Activated naive CD4-positive, alpha-beta T cell treated with anti-CD3 and anti-CD28 coated beads, Interleukin-2, amount 10 ng/mL, durations not matched to agents 7 days and 5 days (primary cell): Measurements from ENCODE around the gene CD79B.
"Not testable (repeated sequence)": the region's sequence is repeated elsewhere in the genome, so short reads cannot be mapped to it uniquely, and the experiment has no call there.

ENCODE experiments used
- CTCF ChIA-PET: fragments of 350-600 bp; sonication (Branson Sonifier 250); formaldehyde crosslinking; loops from one replicate; lab custom pipeline; 2021; ENCODE audit warnings: antibody characterized with exemption; lab: Charles Lee
- DNase-seq: peaks from one replicate; pipeline ENCODE4 v3.0.0-alpha.2; 2020
- H3K27ac Mint-ChIP-seq: one replicate; pipeline ENCODE4 v1.8.0; 2021; ENCODE audit warnings: mild to moderate bottlenecking, moderate library complexity, mixed read lengths
- H3K27me3 Mint-ChIP-seq: one replicate; pipeline ENCODE4 v1.8.0; 2021; ENCODE audit warnings: mild to moderate bottlenecking, mixed read lengths
- H3K36me3 Mint-ChIP-seq: one replicate; pipeline ENCODE4 v1.8.0; 2021; ENCODE audit warnings: mixed read lengths
- H3K4me1 Mint-ChIP-seq: one replicate; pipeline ENCODE4 v1.8.0; 2021; ENCODE audit warnings: mixed read lengths
- H3K4me3 Mint-ChIP-seq: one replicate; pipeline ENCODE4 v1.8.0; 2021; ENCODE audit warnings: mild to moderate bottlenecking, moderate library complexity, mixed read lengths
- H3K9me3 Mint-ChIP-seq: one replicate; pipeline ENCODE4 v1.8.0; 2021; ENCODE audit warnings: mixed read lengths

The CD79B gene

DNA sequence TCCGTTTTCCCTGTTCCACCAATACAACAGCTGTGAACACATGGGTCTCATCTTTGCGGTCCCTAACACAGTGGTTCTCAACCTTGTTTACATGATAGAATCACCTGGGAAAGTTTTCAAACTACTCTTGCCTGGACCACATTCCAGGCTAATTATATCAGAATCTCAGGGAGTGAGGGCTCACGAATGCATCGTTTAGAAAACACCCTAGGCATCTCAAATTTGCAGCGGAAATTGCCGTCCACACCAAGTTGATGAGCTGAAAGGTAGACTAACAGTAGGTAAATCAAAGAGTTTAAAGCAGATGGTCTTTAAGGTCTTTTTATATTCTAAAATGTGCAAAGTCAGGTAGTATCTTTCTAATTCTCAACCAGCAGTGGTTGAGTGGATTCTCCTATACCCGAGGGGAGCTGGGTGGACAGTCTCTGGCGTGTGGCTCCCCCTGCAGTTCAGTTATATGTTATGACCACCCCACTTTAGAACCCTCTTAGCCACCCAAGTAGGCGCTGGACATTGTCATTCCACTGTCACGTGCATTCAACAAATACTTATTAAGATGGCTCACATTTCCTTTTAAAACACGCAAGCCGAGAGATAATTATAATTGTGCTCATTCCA, 24.9 kb downstream of the CD79B start:
- not testable (repeated sequence) for H3K4me3 Mint-ChIP-seq, H3K36me3 Mint-ChIP-seq, H3K27ac Mint-ChIP-seq, H3K9me3 Mint-ChIP-seq, H3K4me1 Mint-ChIP-seq, DNase-seq
- CTCF ChIA-PET: interaction anchor here (0.9 to 1.4 kb wide), 2 partner anchors 12 to 239 kb away, joined by 3 to 4 read pairs; partner anchors contain the start of gene GH1
- peaks cover 54% of the 10 kb centered on the region for H3K27me3 Mint-ChIP-seq

DNA sequence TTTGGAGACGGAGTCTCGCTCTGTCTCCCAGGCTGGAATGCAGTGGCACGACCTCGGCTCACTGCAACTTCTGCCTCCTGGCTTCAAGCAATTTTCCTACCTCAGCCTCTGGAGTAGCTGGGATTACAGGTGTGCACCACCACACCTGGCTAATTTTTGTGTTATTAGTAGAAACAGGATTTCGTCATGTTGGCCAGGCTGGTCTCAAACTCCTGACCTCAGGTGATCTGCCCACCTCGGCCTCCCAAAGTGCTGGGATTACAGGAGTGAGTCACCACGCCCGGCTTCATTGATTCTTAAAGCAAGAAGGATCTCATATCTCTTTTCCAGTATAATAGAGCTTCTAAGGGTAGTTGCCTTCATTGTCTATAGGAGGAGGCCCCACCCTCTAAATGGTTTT, 27.3 kb downstream of the CD79B start:
- H3K9me3 Mint-ChIP-seq, DNase-seq, H3K4me3 Mint-ChIP-seq, H3K27ac Mint-ChIP-seq, H3K4me1 Mint-ChIP-seq, H3K36me3 Mint-ChIP-seq: not testable (repeated sequence)
- CTCF ChIA-PET: interaction anchor here (0.6 to 4.6 kb wide), 9 partner anchors 14 to 229 kb away, joined by 3 to 22 read pairs (median 4); partner anchors contain the start of gene GH1
- peaks cover 57% of the 10 kb centered on the region for H3K27me3 Mint-ChIP-seq

DNA sequence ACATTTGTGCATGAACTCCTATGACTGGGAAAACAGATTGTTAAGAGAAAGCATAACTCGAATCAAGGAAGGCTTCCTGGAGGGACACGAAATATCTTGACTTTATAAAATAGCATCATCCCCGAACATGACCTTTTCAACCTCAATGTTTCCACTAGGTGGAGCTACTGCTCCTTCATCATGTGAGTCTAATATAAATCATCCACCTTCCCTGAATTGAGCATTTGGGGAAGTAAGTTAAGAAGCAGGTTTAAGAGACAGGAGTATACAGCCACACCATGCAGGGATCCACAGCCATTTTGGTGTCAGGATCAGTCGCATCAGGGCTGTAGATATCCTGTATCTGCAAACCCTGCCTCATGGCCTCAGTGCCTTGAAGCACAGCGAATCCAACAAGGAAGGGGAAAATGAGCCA, 28.3 kb downstream of the CD79B start:
- CTCF ChIA-PET: interaction anchor here (1.0 to 4.6 kb wide), 8 partner anchors 13 to 230 kb away, joined by 3 to 22 read pairs (median 8); partner anchors contain the start of gene GH1
- not testable (repeated sequence) for H3K4me1 Mint-ChIP-seq, H3K36me3 Mint-ChIP-seq, H3K27ac Mint-ChIP-seq, H3K9me3 Mint-ChIP-seq, H3K4me3 Mint-ChIP-seq
- H3K27me3 Mint-ChIP-seq: peaks cover 62% of the 10 kb centered on the region
- DNase-seq: peak; percentile 46

DNA sequence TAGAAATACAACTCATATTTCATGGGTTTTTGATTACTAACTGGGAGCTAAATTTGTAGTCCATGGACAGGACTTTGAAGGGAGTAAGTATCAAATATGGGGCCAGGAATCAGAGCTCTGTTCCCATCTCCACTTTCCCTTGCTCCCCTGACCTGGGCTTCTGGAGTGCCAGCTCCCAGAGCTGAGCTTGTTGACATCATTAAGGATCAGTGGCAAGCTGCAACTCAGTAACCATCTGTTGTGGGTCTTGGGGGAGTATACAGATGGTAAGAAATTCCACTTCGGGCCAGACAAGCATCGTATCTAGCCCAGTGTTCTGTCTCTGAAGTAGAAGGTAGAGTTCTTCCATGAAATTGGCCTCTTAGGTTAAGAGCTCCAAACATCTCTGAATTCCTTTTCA, 30.2 kb downstream of the CD79B start:
- H3K4me3 Mint-ChIP-seq, H3K9me3 Mint-ChIP-seq, H3K36me3 Mint-ChIP-seq, H3K27ac Mint-ChIP-seq, DNase-seq, H3K4me1 Mint-ChIP-seq: not testable (repeated sequence)
- CTCF ChIA-PET: interaction anchor here (0.6 to 4.6 kb wide), 6 partner anchors 12 to 124 kb away, joined by 3 to 22 read pairs (median 4); partner anchors contain the start of gene GH1
- peaks cover 70% of the 10 kb centered on the region for H3K27me3 Mint-ChIP-seq

DNA sequence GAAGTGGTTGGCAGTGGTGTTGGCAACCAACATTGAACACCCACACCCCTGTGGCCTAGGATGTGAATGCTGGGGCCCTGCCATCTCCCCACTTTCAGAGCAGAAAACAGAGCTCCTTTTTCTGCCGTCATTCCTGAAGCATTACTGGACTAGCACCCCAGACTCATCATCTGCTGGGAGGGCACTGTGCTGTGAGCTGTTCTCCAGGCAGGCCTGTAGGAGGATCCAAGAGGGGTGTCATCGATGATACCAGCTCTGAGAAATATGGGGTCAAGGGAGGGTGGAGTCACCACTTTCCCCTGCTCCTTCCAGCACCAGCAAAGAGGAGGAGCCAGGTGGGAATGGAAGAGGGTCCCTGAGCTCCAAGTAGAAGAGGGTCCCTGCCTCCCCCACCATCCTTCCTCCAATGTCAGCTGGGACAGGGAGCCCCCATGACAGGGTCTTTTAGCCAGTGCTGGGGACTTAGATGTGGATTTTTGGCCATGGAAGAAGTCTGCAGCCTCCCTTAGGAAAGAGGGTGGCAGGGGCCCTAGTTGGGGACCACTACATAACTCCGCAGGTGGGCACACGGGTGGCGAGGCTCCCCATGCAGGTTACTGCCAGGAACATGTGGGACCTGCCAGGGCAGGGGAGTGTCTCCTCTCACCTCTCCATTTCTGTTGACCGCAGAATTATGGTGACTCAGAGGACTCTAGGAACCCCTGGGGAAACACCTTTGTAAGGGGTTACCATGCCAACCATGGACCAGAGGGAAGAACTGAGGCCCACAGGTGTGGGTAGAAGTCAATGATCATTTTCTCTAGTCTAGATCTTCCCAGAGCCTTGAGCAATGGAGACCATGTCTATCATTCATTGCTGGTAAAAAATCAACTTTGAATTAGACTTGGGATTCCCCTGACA, 33.0 kb downstream of the CD79B start:
- peak; percentile 21 for DNase-seq
- CTCF ChIA-PET: interaction anchor here (0.6 to 1.5 kb wide), 4 partner anchors 9 to 250 kb away, joined by 3 to 4 read pairs (median 3); no protein-coding TSS in a partner anchor
- H3K9me3 Mint-ChIP-seq, H3K4me3 Mint-ChIP-seq, H3K4me1 Mint-ChIP-seq, H3K36me3 Mint-ChIP-seq, H3K27ac Mint-ChIP-seq: not testable (repeated sequence)
- peaks cover 66% of the 10 kb centered on the region for H3K27me3 Mint-ChIP-seq

- CTCF ChIA-PET, DNase-seq, H3K4me1 Mint-ChIP-seq, H3K9me3 Mint-ChIP-seq, H3K27ac Mint-ChIP-seq, H3K4me3 Mint-ChIP-seq, H3K36me3 Mint-ChIP-seq: not testable (repeated sequence)
- H3K27me3 Mint-ChIP-seq: peaks cover 55% of the 10 kb centered on the region
Observed at GRCh38 chr17:63896524-63897354, 35.4 kb downstream of the CD79B start, which contains the start of gene CSH1. Gene CSH1 (minus strand): TSS chr17:63896574. CDS start chr17:63896511, 63 bp downstream.

GRCh38 chr17:63894821-63895220, 37.3 kb downstream of the CD79B start:
- H3K4me3 Mint-ChIP-seq, H3K27ac Mint-ChIP-seq, H3K36me3 Mint-ChIP-seq, H3K9me3 Mint-ChIP-seq, DNase-seq, H3K4me1 Mint-ChIP-seq, CTCF ChIA-PET: not testable (repeated sequence)
- peaks cover 48% of the 10 kb centered on the region for H3K27me3 Mint-ChIP-seq

DNA sequence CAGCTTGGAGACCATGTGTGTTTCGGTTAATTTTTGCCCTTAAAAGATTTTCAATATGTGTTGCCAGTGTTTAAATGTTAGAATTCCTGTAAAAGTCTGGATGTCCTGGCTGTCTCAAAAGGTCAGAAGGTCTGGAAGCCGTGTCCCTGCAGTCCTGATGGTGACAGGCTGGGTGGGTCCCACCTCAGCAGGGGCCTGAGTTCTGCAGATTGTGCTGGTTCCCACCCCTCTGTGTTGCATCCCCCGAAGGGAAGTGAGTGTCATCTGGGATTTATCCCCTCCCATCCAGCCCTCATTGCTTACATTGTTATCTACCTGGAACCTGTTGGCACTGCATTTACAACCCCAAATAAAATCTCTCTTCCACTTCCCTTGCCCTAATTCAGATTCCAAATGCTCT, 38.1 kb downstream of the CD79B start:
- H3K27me3 Mint-ChIP-seq: peaks cover 46% of the 10 kb centered on the region
- H3K4me3 Mint-ChIP-seq, CTCF ChIA-PET, H3K27ac Mint-ChIP-seq, H3K36me3 Mint-ChIP-seq, H3K4me1 Mint-ChIP-seq, DNase-seq, H3K9me3 Mint-ChIP-seq: not testable (repeated sequence)

GRCh38 chr17:63892316-63893037, 39.7 kb downstream of the CD79B start:
- not testable (repeated sequence) for H3K4me1 Mint-ChIP-seq, H3K9me3 Mint-ChIP-seq, H3K4me3 Mint-ChIP-seq, H3K27ac Mint-ChIP-seq, DNase-seq, H3K36me3 Mint-ChIP-seq
- H3K27me3 Mint-ChIP-seq: peaks cover 43% of the 10 kb centered on the region
- CTCF ChIA-PET: interaction anchor here (1.1 kb wide), 2 partner anchors 26 to 241 kb away, joined by 3 to 4 read pairs; no protein-coding TSS in a partner anchor

DNA sequence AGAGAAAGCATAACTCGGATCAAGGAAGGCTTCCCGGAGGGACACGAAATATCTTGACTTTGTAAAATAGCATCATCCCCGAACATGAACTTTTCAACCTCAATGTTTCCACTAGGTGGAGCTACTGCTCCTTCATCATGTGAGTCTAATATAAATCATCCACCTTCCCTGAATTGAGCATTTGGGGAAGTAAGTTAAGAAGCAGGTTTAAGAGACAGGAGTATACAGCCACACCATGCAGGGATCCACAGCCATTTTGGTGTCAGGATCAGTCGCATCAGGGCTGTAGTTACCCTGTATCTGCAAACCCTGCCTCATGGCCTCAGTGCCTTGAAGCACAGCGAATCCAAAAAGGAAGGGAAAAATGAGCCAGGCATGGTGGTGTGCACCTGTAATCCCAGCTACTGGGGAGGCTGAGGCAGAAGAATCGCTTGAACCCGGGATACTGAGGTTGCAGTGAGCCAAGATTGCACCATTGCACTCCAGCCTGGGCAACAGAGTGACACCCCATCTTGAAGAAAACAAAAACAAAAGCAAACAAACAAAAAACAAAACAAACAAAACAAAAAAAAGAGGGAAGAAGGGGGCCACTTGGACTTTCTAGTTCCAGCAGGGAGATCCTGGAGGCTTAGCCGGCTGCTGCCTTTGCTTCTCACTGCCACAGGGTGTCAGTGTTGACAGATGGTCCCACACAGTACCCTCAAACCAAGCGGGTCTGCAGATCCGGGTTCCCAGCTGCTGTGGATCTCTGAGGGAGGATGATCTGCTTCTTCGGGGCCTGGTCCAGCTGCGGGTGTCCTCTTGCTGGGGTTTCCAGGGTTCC, 42.9 kb downstream of the CD79B start:
- peaks cover 60% of the 10 kb centered on the region for H3K27me3 Mint-ChIP-seq
- DNase-seq: peak; percentile 34
- not testable (repeated sequence) for H3K9me3 Mint-ChIP-seq, H3K4me3 Mint-ChIP-seq, H3K4me1 Mint-ChIP-seq, H3K27ac Mint-ChIP-seq, H3K36me3 Mint-ChIP-seq
- CTCF ChIA-PET: interaction anchor here (0.7 to 3.2 kb wide), 11 partner anchors 9 to 393 kb away, joined by 3 to 22 read pairs (median 4); partner anchors contain the start of gene CSH2

- H3K4me3 Mint-ChIP-seq, H3K27ac Mint-ChIP-seq, H3K4me1 Mint-ChIP-seq, H3K9me3 Mint-ChIP-seq, DNase-seq, H3K36me3 Mint-ChIP-seq, CTCF ChIA-PET: not testable (repeated sequence)
- H3K27me3 Mint-ChIP-seq: peaks cover 56% of the 10 kb centered on the region
Observed at GRCh38 chr17:63885119-63885518, 47.0 kb downstream of the CD79B start.

GRCh38 chr17:63882626-63883126, 49.5 kb downstream of the CD79B start:
- H3K27me3 Mint-ChIP-seq: peaks cover 55% of the 10 kb centered on the region
- H3K4me3 Mint-ChIP-seq, H3K4me1 Mint-ChIP-seq, H3K9me3 Mint-ChIP-seq, DNase-seq, H3K36me3 Mint-ChIP-seq, H3K27ac Mint-ChIP-seq: not testable (repeated sequence)
- CTCF ChIA-PET: interaction anchor here (0.7 to 2.4 kb wide), 4 partner anchors 13 to 143 kb away, joined by 3 to 8 read pairs (median 4); no protein-coding TSS in a partner anchor
